Fibroblast of the aortic adventitia (primary cell): ENCODE results near the gene GH1. TPM values are rescaled to one million over a fixed set of nuclear protein-coding genes. Genes with fewer than 3 reads are reported as not detected.
A peak's percentile ranks its signal among the peaks of the same experiment; 100 is the strongest.
"Not testable (repeated sequence)": the region's sequence is repeated elsewhere in the genome, so short reads cannot be mapped to it uniquely, and the experiment has no call there.

Experiments used
- DNase-seq: peaks from one replicate; pipeline ENCODE4 v3.0.0-alpha.2; 2010; ENCODE audit warnings: low read depth
- H3K4me3 ChIP-seq: 2 replicates; pipeline ENCODE4 v1.5.1; 2011; ENCODE audit warnings: low read depth, mild to moderate bottlenecking, control low read depth, low read length, moderate library complexity
- CTCF ChIP-seq: IDR thresholded peaks from 2 replicates; pipeline ENCODE4 v1.5.1; 2011; ENCODE audit warnings: mild to moderate bottlenecking, low read length, control low read depth, inconsistent platforms; ENCODE audit not compliant: insufficient read depth
- total RNA-seq: library from RNA; depleted of rRNA; stranded (reverse); fragments of >200 nt; gene quantifications from 2 replicates; pipeline ENCODE4 v1.2.3, GENCODE V29; 2012; ENCODE audit warnings: low replicate concordance

The GH1 gene
- total RNA-seq, 1 donor: not detected

- not testable (repeated sequence) for H3K4me3 ChIP-seq, DNase-seq
These were observed 23.8 kb downstream of the GH1 start for GRCh38 chr17:63894821-63895220.

- not testable (repeated sequence) for DNase-seq, H3K4me3 ChIP-seq
These were observed 24.6 kb downstream of the GH1 start for GRCh38 chr17:63894021-63894420.

DNA sequence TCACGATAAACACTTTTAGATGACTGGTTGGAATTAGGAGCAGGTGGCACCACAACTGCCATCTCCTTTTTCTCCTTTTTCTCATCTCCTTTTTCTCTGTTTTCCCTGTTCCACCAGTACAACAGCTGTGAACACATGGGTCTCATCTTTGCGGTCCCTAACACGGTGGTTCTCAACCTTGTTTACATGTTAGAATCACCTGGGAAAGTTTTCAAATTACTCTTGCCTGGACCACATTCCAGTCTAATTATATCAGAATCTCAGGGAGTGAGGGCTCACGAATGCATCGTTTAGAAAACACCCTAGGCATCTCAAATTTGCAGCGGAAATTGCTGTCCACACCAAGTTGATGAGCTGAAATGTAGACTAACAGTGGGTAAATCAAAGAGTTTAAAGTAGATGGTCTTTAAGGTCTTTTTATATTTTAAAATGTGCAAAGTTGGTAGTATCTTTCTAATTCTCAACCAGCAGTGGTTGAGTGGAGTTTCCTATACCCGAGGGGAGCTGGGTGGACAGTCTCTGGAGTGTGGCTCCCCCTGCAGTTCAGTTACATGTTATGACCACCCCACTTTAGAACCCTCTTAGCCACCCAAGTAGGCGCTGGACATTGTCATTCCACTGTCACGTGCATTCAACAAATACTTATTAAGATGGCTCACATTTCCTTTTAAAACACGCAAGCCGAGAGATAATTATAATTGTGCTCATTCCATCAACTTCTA lies 26.2 kb downstream of the GH1 start:
- not testable (repeated sequence) for DNase-seq, H3K4me3 ChIP-seq

GRCh38 chr17:63889026-63889848 lies 29.4 kb downstream of the GH1 start:
- not testable (repeated sequence) for H3K4me3 ChIP-seq
- peak; percentile 43 for DNase-seq
- TF ChIP-seq CTCF: peak; percentile 55

DNA sequence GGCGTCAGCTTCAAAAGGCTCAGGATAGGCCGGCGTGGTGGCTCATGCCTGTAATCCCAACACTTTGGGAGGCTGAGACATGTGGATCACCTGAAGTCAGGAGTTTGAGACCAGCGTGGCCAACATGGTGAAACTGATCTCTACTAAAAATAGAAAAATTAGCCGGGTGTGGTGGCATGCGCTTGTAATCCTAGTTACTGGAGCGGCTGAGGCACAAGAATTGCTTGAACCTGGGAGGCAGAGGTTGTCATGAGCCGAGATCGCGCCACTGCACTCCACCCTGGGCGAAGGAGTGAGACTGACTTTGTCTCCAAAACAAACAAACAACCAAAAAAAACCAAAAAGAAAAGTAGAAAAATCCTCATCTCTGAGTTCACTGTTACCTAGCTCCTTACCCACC lies 33.5 kb downstream of the GH1 start:
- not testable (repeated sequence) for H3K4me3 ChIP-seq, DNase-seq

DNA sequence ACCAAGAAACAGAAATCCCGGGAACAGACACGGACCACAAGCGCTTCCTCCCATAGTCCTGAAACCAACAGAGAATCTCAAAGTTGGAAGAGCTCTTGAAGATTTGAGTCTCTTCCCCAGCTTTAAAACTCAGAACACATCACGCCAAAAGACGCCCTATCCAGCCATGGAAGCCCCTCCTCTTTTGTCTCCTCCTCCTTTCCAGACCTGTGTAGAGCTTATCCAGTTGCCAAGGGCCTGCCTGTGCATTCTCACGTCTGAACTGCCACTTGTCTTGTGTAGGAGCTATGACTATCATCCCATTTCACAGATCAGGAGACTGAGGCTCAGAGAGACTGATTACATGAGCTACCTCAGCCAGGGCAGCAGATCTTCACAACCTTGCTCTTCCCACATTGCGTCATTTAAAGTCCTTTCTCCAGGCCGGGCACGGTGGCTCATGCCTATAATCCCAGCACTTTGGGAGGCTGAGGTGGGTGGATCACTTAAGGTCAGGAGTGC lies 36.0 kb downstream of the GH1 start:
- not testable (repeated sequence) for H3K4me3 ChIP-seq, DNase-seq

DNA sequence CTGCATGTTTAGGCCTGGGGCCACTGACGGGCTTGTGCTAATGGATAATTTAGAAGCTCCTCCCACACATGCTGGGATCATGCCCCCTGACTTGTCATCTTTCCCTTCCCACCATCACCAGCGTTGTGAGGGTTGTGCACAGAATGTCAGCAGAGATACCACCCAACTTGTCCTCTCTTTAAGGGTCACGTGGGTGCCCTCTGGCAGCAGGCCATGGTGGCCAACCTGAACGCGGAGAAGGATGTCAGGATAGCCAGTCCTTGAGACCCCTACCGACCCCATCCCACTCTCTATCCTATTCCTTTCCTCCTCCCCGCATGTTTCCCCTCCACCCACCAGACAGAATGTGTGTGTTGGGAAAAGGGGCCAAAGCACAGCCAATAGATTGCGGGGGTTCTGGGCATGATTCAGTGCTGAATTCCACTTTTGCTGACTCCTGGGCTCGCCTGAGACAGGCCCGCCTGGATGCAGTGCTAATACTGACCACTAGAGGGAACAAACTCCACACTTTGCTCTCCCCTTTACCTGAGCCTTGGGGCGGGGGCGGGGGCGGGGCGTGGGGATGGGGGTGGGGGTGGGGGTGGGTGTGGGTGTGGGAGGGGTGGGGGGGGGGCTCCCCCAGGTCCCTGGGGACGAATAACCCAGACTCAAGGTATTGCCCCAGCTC lies 36.6 kb downstream of the GH1 start, which contains the start of gene GH2:
Gene GH2 (minus strand): TSS at position 10 of the 667 bp plus-strand sequence. CDS start 143 bp downstream, outside the sequence.
- TF ChIP-seq CTCF: peak; percentile 71
- H3K4me3 ChIP-seq: no peak within 1 kb of the TSS
- peak; percentile 47 for DNase-seq

- H3K4me3 ChIP-seq, DNase-seq: not testable (repeated sequence)
These were observed 37.3 kb downstream of the GH1 start for GRCh38 chr17:63881337-63881736.

DNA sequence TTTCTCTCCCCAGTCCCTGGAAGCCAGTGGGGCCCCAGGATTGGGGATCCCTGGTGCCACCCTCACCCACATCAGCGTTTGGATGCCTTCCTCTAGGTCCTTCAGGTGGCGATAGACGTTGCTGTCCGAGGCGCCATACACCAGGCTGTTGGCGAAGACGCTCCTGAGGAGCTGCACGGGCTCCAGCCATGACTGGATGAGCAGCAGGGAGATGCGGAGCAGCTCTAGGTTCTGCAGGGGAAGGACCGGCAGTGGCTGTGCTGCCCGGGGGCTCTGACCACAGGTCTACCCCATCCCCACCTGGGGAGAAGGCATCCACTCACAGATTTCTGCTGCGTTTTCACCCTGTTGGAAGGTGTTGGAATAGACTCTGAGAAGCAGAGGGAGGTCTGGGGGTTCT lies 37.9 kb downstream of the GH1 start:
- H3K4me3 ChIP-seq: no peak overlapping the region
- no peak for TF ChIP-seq CTCF
- no peak for DNase-seq

DNA sequence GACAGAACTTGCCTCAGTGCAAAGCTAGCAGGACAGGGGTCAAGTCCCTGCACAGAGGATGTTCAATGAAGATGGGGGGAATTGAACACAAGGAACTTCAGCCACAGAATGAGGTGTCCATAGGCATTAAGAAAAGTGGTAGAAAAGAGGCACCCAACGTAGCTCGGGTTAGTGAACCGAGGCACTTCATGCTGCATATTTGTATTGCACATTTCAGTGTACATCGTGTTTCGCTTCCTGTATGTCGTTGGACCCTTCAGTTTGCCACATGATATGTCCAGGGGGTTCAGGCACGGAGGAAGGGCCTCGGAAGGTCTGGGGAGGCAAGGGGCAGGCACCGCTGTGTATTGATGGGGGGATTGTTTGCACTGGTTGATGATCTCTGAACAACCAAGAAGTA lies 40.2 kb downstream of the GH1 start:
- H3K4me3 ChIP-seq, DNase-seq: not testable (repeated sequence)

DNA sequence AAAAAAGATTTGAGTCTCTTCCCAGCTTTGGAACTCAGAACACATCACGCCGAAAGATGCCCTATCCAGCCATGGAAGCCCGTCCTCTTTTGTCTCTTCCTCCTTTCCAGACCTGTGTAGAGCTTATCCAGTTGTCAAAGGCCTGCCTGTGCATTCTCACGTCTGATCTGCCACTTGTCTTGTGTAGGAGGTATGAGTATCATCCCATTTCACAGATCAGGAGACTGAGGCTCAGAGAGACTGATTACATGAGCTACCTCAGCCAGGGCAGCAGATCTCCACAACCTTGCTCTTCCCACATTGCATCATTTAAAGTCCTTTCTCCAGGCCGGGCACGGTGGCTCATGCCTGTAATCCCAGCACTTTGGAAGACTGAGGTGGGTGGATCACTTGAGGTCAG lies 43.9 kb downstream of the GH1 start:
- not testable (repeated sequence) for H3K4me3 ChIP-seq, DNase-seq

GRCh38 chr17:63874061-63874626 lies 44.5 kb downstream of the GH1 start:
- not testable (repeated sequence) for H3K4me3 ChIP-seq, DNase-seq

DNA sequence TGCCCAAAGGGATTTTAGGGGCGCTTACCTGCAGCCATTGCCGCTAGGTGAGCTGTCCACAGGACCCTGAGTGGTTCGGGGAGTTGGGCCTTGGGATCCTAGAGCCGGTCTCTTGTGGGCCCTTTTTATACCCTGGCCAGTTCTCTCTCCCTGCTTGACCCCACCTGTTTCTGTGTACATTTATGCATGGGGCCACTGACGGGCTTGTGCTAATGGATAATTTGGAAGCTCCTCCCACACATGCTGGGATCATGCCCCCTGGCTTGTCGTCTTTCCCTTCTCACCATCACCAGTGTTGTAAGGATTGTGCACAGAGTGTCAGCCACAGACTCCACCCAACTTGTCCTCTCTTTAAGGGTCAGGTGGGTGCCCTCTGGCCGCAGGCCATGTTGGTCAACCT lies 45.1 kb downstream of the GH1 start, which contains the start of gene CSH2:
Gene CSH2 (minus strand): TSS at position 101 of the 400 bp plus-strand sequence. CDS start 63 bp downstream, at position 38.
- not testable (repeated sequence) for H3K4me3 ChIP-seq, DNase-seq
